H1 (cell line): ENCODE results near the gene COA5. TPM values are rescaled to one million over a fixed set of nuclear protein-coding genes. Genes with fewer than 3 reads are reported as not detected.

Experiments
- CTCF ChIA-PET: fragments of 300-600 bp; sonication (Branson Sonifier 250); formaldehyde crosslinking; loops from one replicate; lab custom pipeline; 2021; ENCODE audit not compliant: partially characterized antibody; lab: Charles Lee
- POLR2A ChIA-PET: fragments of 300-600 bp; sonication (Branson Sonifier 250); formaldehyde crosslinking; loops from one replicate; lab custom pipeline; 2021; ENCODE audit warnings: inconsistent platforms; ENCODE audit not compliant: partially characterized antibody; lab: Charles Lee
- DNase-seq, 2 experiments: peaks; one replicate each; pipeline versions ENCODE4 v3.0.0 to v3.0.0-alpha.2; 2010 to 2022; ENCODE audit warnings: low spot score in 2 of 2, low read depth in 1 of 2, mixed read lengths in 1 of 2
- FAIRE-seq: peaks from 2 replicates; lab custom pipeline; 2011; peaks lifted over from hg19 to GRCh38; lab: Jason Lieb, UNC
- H2AFZ ChIP-seq: 2 replicates; pipeline ENCODE4 v1.8.1; 2012; ENCODE audit warnings: low read length, inconsistent platforms
- H2AK5ac ChIP-seq: 2 replicates; pipeline ENCODE4 v1.6.1; 2013; ENCODE audit warnings: low read depth, low read length
- H2BK120ac ChIP-seq: replicated peaks from 2 replicates; pipeline ENCODE3; 2013; ENCODE audit warnings: low read depth, low read length, inconsistent platforms
- H2BK12ac ChIP-seq: 2 replicates; pipeline ENCODE4 v1.6.1; 2013; ENCODE audit warnings: low read depth, low read length
- H2BK15ac ChIP-seq: 2 replicates; pipeline ENCODE4 v1.6.1; 2013; ENCODE audit warnings: low read length
- H2BK20ac ChIP-seq: 2 replicates; pipeline ENCODE4 v1.6.1; 2013; ENCODE audit warnings: low read length
- H2BK5ac ChIP-seq: 2 replicates; pipeline ENCODE4 v1.6.1; 2013; ENCODE audit warnings: low read depth, low read length
- H3K14ac ChIP-seq: 2 replicates; pipeline ENCODE4 v1.6.1; 2013; ENCODE audit warnings: inconsistent platforms; ENCODE audit not compliant: insufficient read length
- H3K18ac ChIP-seq: 2 replicates; pipeline ENCODE4 v1.6.1; 2013; ENCODE audit warnings: low read length; ENCODE audit errors: extremely low read depth
- H3K23ac ChIP-seq: 2 replicates; pipeline ENCODE4 v1.6.1; 2013; ENCODE audit warnings: inconsistent platforms; ENCODE audit not compliant: insufficient read length
- H3K23me2 ChIP-seq: 2 replicates; pipeline ENCODE4 v1.6.1; 2013; ENCODE audit warnings: low read depth, low read length
- H3K27ac ChIP-seq: 2 replicates; pipeline ENCODE4 v1.6.1; 2011; ENCODE audit warnings: low read depth, low read length, inconsistent platforms
- H3K27me3 ChIP-seq, 4 experiments: replicated peaks in 1 of 4; 1 replicate in 1 of 4; 2 replicates in 3 of 4; pipeline versions ENCODE4 v1.6.1 to v1.8.1; 2011 to 2013; ENCODE audit warnings: low read length in 3 of 4, mild to moderate bottlenecking in 3 of 4, inconsistent platforms in 2 of 4, mixed read lengths in 2 of 4, moderate library complexity in 1 of 4; ENCODE audit not compliant: control insufficient read depth in 3 of 4, insufficient read depth in 3 of 4; ENCODE audit errors: extremely low read depth in 1 of 4
- H3K36me3 ChIP-seq, 4 experiments: 2 replicates each; pipeline versions ENCODE4 v1.6.1 to v1.8.1; 2011 to 2013; ENCODE audit warnings: mild to moderate bottlenecking in 4 of 4, low read length in 3 of 4, moderate library complexity in 2 of 4, control low read depth in 1 of 4, inconsistent platforms in 1 of 4; ENCODE audit not compliant: insufficient read depth in 4 of 4, control insufficient read depth in 2 of 4
- H3K4ac ChIP-seq: replicated peaks from 2 replicates; pipeline ENCODE3; 2013; ENCODE audit warnings: low read length, low read depth, mixed read lengths, inconsistent platforms; ENCODE audit not compliant: insufficient read length
- H3K4me1 ChIP-seq, 4 experiments: replicated peaks in 1 of 4; 1 replicate in 1 of 4; 2 replicates in 3 of 4; pipeline versions ENCODE4 v1.6.1 to v1.8.1; 2011 to 2013; ENCODE audit warnings: low read length in 3 of 4, inconsistent platforms in 2 of 4, mixed read lengths in 1 of 4; ENCODE audit not compliant: insufficient read depth in 4 of 4, control insufficient read depth in 3 of 4
- H3K4me2 ChIP-seq, 2 experiments: 2 replicates each; pipeline versions ENCODE4 v1.6.1 to v1.8.1; 2011 to 2013; ENCODE audit warnings: low read depth in 2 of 2, low read length in 2 of 2, control low read depth in 1 of 2, inconsistent platforms in 1 of 2, mild to moderate bottlenecking in 1 of 2; ENCODE audit not compliant: insufficient read depth in 1 of 2
- H3K4me3 ChIP-seq, 4 experiments: fragments of 200-600, 300-600 bp in 1 of 4; sonication (generic), shearing (Covaris generic), sonication (Bioruptor Twin) in 1 of 4; 2 replicates each; pipeline versions ENCODE4 v1.5.1 to v1.8.1; 2011 to 2016; ENCODE audit warnings: low read length in 4 of 4, low read depth in 3 of 4, control low read depth in 2 of 4, inconsistent platforms in 2 of 4, mild to moderate bottlenecking in 2 of 4, mixed read lengths in 1 of 4, moderate library complexity in 1 of 4; ENCODE audit not compliant: insufficient read depth in 2 of 4; ENCODE audit errors: extremely low read depth in 1 of 4
- H3K56ac ChIP-seq: replicated peaks from 2 replicates; pipeline ENCODE3; 2013; ENCODE audit warnings: low read depth, mild to moderate bottlenecking, mixed read lengths, low read length, inconsistent platforms; ENCODE audit not compliant: insufficient read length
- H3K79me1 ChIP-seq: 2 replicates; pipeline ENCODE4 v1.6.1; 2013; ENCODE audit warnings: low read depth, low read length, control low read depth
- H3K79me2 ChIP-seq, 2 experiments: 2 replicates each; pipeline versions ENCODE4 v1.6.1 to v1.8.1; 2012 to 2013; ENCODE audit warnings: low read length in 2 of 2, mild to moderate bottlenecking in 2 of 2, inconsistent platforms in 1 of 2; ENCODE audit not compliant: insufficient read depth in 2 of 2, control insufficient read depth in 1 of 2
- H3K9ac ChIP-seq, 4 experiments: replicated peaks in 1 of 4; 1 replicate in 1 of 4; 2 replicates in 3 of 4; pipeline versions ENCODE4 v1.6.1 to v1.8.1; 2011 to 2013; ENCODE audit warnings: low read depth in 3 of 4, low read length in 3 of 4, control low read depth in 2 of 4, mild to moderate bottlenecking in 2 of 4, moderate library complexity in 2 of 4, inconsistent platforms in 1 of 4; ENCODE audit errors: extremely low read depth in 1 of 4
- H3K9me3 ChIP-seq, 2 experiments: 2 replicates each; pipeline versions ENCODE4 v1.6.1 to v1.8.1; 2012 to 2013; ENCODE audit warnings: mild to moderate bottlenecking in 2 of 2, moderate library complexity in 2 of 2, control low read depth in 1 of 2, inconsistent platforms in 1 of 2, low read depth in 1 of 2, low read length in 1 of 2, mixed read lengths in 1 of 2; ENCODE audit not compliant: insufficient read depth in 2 of 2
- H4K20me1 ChIP-seq, 2 experiments: replicated peaks in 1 of 2; 2 replicates each; pipeline versions ENCODE3 to v1.8.1; 2011 to 2013; ENCODE audit warnings: inconsistent platforms in 2 of 2, low read length in 2 of 2, mild to moderate bottlenecking in 1 of 2; ENCODE audit not compliant: insufficient read depth in 2 of 2, control insufficient read depth in 1 of 2
- H4K5ac ChIP-seq: 2 replicates; pipeline ENCODE4 v1.6.1; 2013; ENCODE audit warnings: low read length, low read depth, mixed read lengths, inconsistent platforms; ENCODE audit not compliant: insufficient read length
- H4K8ac ChIP-seq: 2 replicates; pipeline ENCODE4 v1.8.0; 2013; ENCODE audit warnings: mild to moderate bottlenecking, moderate library complexity, low read length, inconsistent platforms; ENCODE audit not compliant: insufficient read depth; ENCODE audit errors: extremely low read depth
- H4K91ac ChIP-seq: replicated peaks from 2 replicates; pipeline ENCODE3; 2013; ENCODE audit warnings: low read length, mixed read lengths, inconsistent platforms; ENCODE audit not compliant: insufficient read length
- ATF2 ChIP-seq: IDR thresholded peaks from 2 replicates; pipeline ENCODE4 v1.6.1; 2012; ENCODE audit warnings: low read length, inconsistent platforms
- ATF3 ChIP-seq: IDR thresholded peaks from 2 replicates; pipeline ENCODE4 v1.6.1; 2011; ENCODE audit warnings: low read depth, mild to moderate bottlenecking, low read length; ENCODE audit not compliant: insufficient read depth
- BACH1 ChIP-seq: IDR thresholded peaks from 2 replicates; pipeline ENCODE4 v1.6.1; 2012; ENCODE audit warnings: low read length, improper control_type of control experiment
- BRCA1 ChIP-seq: IDR thresholded peaks from 2 replicates; pipeline ENCODE4 v1.6.1; 2012; ENCODE audit warnings: low read depth, low read length, improper control_type of control experiment
- CBX8 ChIP-seq: fragments of 300-800, 300-1000 bp; sonication (generic); IDR thresholded peaks from 2 replicates; pipeline ENCODE4 v1.7.1; 2016; ENCODE audit warnings: low read depth, low read length, borderline replicate concordance
- CTBP2 ChIP-seq: IDR thresholded peaks from 2 replicates; pipeline ENCODE4 v1.7.0; 2011; ENCODE audit warnings: borderline replicate concordance, mild to moderate bottlenecking, moderate library complexity, mixed read lengths, low read length; ENCODE audit not compliant: insufficient read depth, insufficient read length
- GABPA ChIP-seq: IDR thresholded peaks from 2 replicates; pipeline ENCODE4 v1.6.1; 2011; ENCODE audit warnings: mild to moderate bottlenecking, low read length, moderate library complexity, borderline replicate concordance; ENCODE audit not compliant: insufficient read depth
- RBBP5 ChIP-seq: IDR thresholded peaks from 2 replicates; pipeline ENCODE4 v1.7.1; 2012; ENCODE audit warnings: low read depth, mild to moderate bottlenecking, inconsistent platforms, low read length, moderate library complexity, borderline replicate concordance
- RNF2 ChIP-seq: fragments of 200-900, 300-1000 bp; sonication (generic); IDR thresholded peaks from 2 replicates; pipeline ENCODE4 v1.7.1; 2016; ENCODE audit warnings: borderline replicate concordance, low read depth, mild to moderate bottlenecking, antibody characterized with exemption, low read length; ENCODE audit not compliant: poor library complexity, severe bottlenecking; ENCODE audit errors: missing control alignments
- TCF12 ChIP-seq: IDR thresholded peaks from 2 replicates; pipeline ENCODE4 v1.6.1; 2011; ENCODE audit warnings: low read depth, mild to moderate bottlenecking, low read length
- WGBS, 2 experiments: shearing (Covaris generic) in 1 of 2; methylation state at CpG; one replicate each; pipeline versions ENCODE4 v1.1.6 to v1.1.7; 2013 to 2015; ENCODE audit warnings: low lambda C conversion rate in 2 of 2, mixed read lengths in 2 of 2, inconsistent platforms in 1 of 2, low coverage in 1 of 2, missing lambda C conversion rate in 1 of 2; ENCODE audit not compliant: insufficient replicate concordance in 2 of 2, insufficient coverage in 1 of 2, insufficient read length in 1 of 2; ENCODE audit errors: extremely low coverage in 1 of 2, missing lambda C conversion rate in 1 of 2; 5-methylcytosine and 5-hydroxymethylcytosine counted together
- polyA plus RNA-seq, 7 experiments: library from polyadenylated mRNA; depleted of rRNA in 3 of 7; stranded (reverse) in 5 of 7; unstranded in 2 of 7; fragments of >200 nt in 5 of 7; fragments of 200-250 nt in 2 of 7; gene quantifications; 1 replicate in 5 of 7; 2 replicates in 1 of 7; 4 replicates in 1 of 7; pipeline versions ENCODE4 v1.2.1 to v1.2.3, GENCODE V29; 2011 to 2013; ENCODE audit warnings: missing spikeins in 2 of 7, mixed read lengths in 2 of 7
- total RNA-seq: library from RNA; stranded (reverse); fragmentation: NEBNext Ultra II Directional; extraction: Animal tissue kit (Norgen Biotek cat#: 25700); gene quantifications from 2 replicates; pipeline ENCODE4 v1.2.1, GENCODE V29; 2021

COA5 gene
- total and polyA plus RNA-seq, 2 of the 8 experiments (the other 6 are each of a cell fraction or from before 2014, with no cell fraction given): 20.3 to 24.7 TPM

- Histone ChIP-seq H3K27ac (no peak overlapping the region), H3K56ac (no peak overlapping the region), H3K4ac (no peak overlapping the region), H2AK5ac (no peak overlapping the region), H4K5ac (no peak overlapping the region), H2BK12ac (no peak overlapping the region), H3K23ac (no peak overlapping the region), H3K79me1 (no peaks in the 10 kb centered on the region), H3K4me1 (no peaks in the 10 kb centered on the region), H2BK15ac (no peak overlapping the region), H3K23me2 (no peaks in the 10 kb centered on the region), H3K4me3 (no peak overlapping the region), H2BK5ac (no peak overlapping the region), H2BK20ac (no peak overlapping the region), H4K20me1 (peaks cover 0 to 2% of the 10 kb centered on the region in 2 experiments), H3K79me2 (no peaks in the 10 kb centered on the region), H2BK120ac (no peak overlapping the region), H3K27me3 (no peaks in the 10 kb centered on the region), H4K91ac (no peak overlapping the region), H3K9me3 (no peaks in the 10 kb centered on the region), H3K18ac (no peak overlapping the region), H4K8ac (no peak overlapping the region; the same call in 1 of the 2 replicates), H3K36me3 (peaks cover 2 to 18% (median 12%) of the 10 kb centered on the region in 4 experiments), H3K9ac (no peak overlapping the region), H3K14ac (no peak overlapping the region), H3K4me2 (no peak overlapping the region), H2AFZ (no peak overlapping the region)
- CTCF ChIA-PET: interaction anchor here (0.7 to 1.7 kb wide), 4 partner anchors 9 to 22 kb away, joined by 3 to 7 read pairs (median 5); no protein-coding TSS in a partner anchor
- POLR2A ChIA-PET: no interaction called here
- WGBS, 2 experiments: 94% methylated on average over 7 of the region's 7 CpGs; no CpG with 5 or more reads in 1 of the 2 experiments
- DNase-seq (peak in 1 of 2 experiments; percentile 36), FAIRE-seq (no peak)
- TF ChIP-seq CBX8 (no peak), BACH1 (no peak), CTBP2 (no peak), ATF3 (no peak), GABPA (no peak), RNF2 (no peak), ATF2 (no peak), TCF12 (no peak), BRCA1 (no peak), RBBP5 (no peak)
These were observed 28.4 kb downstream of the COA5 start for GRCh38 chr2:98579926-98580325.
